ENCODE measurements around the gene SAMM50. TPM values are rescaled to one million over a fixed set of nuclear protein-coding genes. Genes with fewer than 3 reads are reported as not detected.

The SAMM50 gene
- total RNA-seq, 1 donor from 2014 or later: 22.3 TPM

GRCh38 chr22:43956805-43957463 is 1.7 kb downstream of the SAMM50 start:
- H3K27ac ChIP-seq: no peak overlapping the region
- no peak for DNase-seq (ENCODE audit: extremely low spot score in 2 of 2)
- H3K4me3 ChIP-seq: peak overlapping the region in 1 of 2 donors; percentile 81
- no peak for TF ChIP-seq POLR2A (IDR thresholded peaks at IDR 0.05)
- TF ChIP-seq POLR2AphosphoS5 (IDR thresholded peaks at IDR 0.05; ENCODE audit: insufficient read depth in 1 of 2, low read depth in 1 of 2): peak in 1 of 2 donors; percentile 11
- H3K4me1 ChIP-seq: peaks cover 36% of the 10 kb centered on the region
- H3K36me3 ChIP-seq: no peaks in the 10 kb centered on the region
- intact Hi-C loops (cut with DNase I): no loop called here
- no peaks in the 10 kb centered on the region for H3K27me3 ChIP-seq
- H3K9me3 ChIP-seq: no peaks in the 10 kb centered on the region

- Histone ChIP-seq H3K27ac (no peak overlapping the region), H3K36me3 (no peaks in the 10 kb centered on the region), H3K27me3 (no peaks in the 10 kb centered on the region), H3K9me3 (no peaks in the 10 kb centered on the region), H3K4me1 (peaks cover 36% of the 10 kb centered on the region), H3K4me3 (no peak overlapping the region)
- DNase-seq (ENCODE audit: extremely low spot score in 2 of 2): no peak
- intact Hi-C loops (cut with DNase I): no loop called here
- TF ChIP-seq CTCF (IDR thresholded peaks at IDR 0.05) (no peak), POLR2A (IDR thresholded peaks at IDR 0.05) (no peak), POLR2AphosphoS5 (IDR thresholded peaks at IDR 0.05; ENCODE audit: insufficient read depth in 1 of 2, low read depth in 1 of 2) (no peak)
Observed at GRCh38 chr22:43957871-43958270, 2.6 kb downstream of the SAMM50 start.

- no peak for DNase-seq (ENCODE audit: extremely low spot score in 2 of 2)
- peaks cover 0 to 59% of the 10 kb centered on the region in 2 donors for H3K36me3 ChIP-seq
Observed at GRCh38 chr22:43964314-43964857, 9.1 kb downstream of the SAMM50 start.

GRCh38 chr22:43967069-43967468 is 11.8 kb downstream of the SAMM50 start:
- no peak for DNase-seq (ENCODE audit: extremely low spot score in 2 of 2)
- no peaks in the 10 kb centered on the region for H3K9me3 ChIP-seq
- H3K4me1 ChIP-seq: no peaks in the 10 kb centered on the region
- no peak overlapping the region for H3K4me3 ChIP-seq
- peaks cover 0 to 67% of the 10 kb centered on the region in 2 donors for H3K36me3 ChIP-seq
- TF ChIP-seq POLR2AphosphoS5 (IDR thresholded peaks at IDR 0.05; ENCODE audit: insufficient read depth in 1 of 2, low read depth in 1 of 2): no peak
- TF ChIP-seq CTCF (IDR thresholded peaks at IDR 0.05): no peak
- no peak overlapping the region for H3K27ac ChIP-seq
- H3K27me3 ChIP-seq: no peaks in the 10 kb centered on the region
- intact Hi-C loops (cut with DNase I): no loop called here

More at GRCh38 chr22:43964314-43964857, 9.1 kb downstream of the SAMM50 start:
- TF ChIP-seq POLR2AphosphoS5 (IDR thresholded peaks at IDR 0.05; ENCODE audit: insufficient read depth in 1 of 2, low read depth in 1 of 2) (no peak), POLR2A (IDR thresholded peaks at IDR 0.05) (no peak), CTCF (IDR thresholded peaks at IDR 0.05) (no peak)
- Histone ChIP-seq H3K27me3 (no peaks in the 10 kb centered on the region), H3K4me1 (no peaks in the 10 kb centered on the region), H3K4me3 (no peak overlapping the region), H3K9me3 (no peaks in the 10 kb centered on the region), H3K27ac (no peak overlapping the region)
- intact Hi-C loops (cut with DNase I): no loop called here

GRCh38 chr22:43968614-43969013 is 13.4 kb downstream of the SAMM50 start:
- Histone ChIP-seq H3K9me3 (no peaks in the 10 kb centered on the region), H3K36me3 (peaks cover 0 to 81% of the 10 kb centered on the region in 2 donors), H3K4me3 (no peak overlapping the region), H3K4me1 (no peaks in the 10 kb centered on the region), H3K27me3 (no peaks in the 10 kb centered on the region), H3K27ac (no peak overlapping the region)
- no peak for DNase-seq (ENCODE audit: extremely low spot score in 2 of 2)
- TF ChIP-seq POLR2AphosphoS5 (IDR thresholded peaks at IDR 0.05; ENCODE audit: insufficient read depth in 1 of 2, low read depth in 1 of 2): no peak
- no peak for TF ChIP-seq CTCF (IDR thresholded peaks at IDR 0.05)
- TF ChIP-seq POLR2A (IDR thresholded peaks at IDR 0.05): no peak
- intact Hi-C loops (cut with DNase I): no loop called here
